ENCODE measurements around the gene ME1.

Gene ME1

DNA sequence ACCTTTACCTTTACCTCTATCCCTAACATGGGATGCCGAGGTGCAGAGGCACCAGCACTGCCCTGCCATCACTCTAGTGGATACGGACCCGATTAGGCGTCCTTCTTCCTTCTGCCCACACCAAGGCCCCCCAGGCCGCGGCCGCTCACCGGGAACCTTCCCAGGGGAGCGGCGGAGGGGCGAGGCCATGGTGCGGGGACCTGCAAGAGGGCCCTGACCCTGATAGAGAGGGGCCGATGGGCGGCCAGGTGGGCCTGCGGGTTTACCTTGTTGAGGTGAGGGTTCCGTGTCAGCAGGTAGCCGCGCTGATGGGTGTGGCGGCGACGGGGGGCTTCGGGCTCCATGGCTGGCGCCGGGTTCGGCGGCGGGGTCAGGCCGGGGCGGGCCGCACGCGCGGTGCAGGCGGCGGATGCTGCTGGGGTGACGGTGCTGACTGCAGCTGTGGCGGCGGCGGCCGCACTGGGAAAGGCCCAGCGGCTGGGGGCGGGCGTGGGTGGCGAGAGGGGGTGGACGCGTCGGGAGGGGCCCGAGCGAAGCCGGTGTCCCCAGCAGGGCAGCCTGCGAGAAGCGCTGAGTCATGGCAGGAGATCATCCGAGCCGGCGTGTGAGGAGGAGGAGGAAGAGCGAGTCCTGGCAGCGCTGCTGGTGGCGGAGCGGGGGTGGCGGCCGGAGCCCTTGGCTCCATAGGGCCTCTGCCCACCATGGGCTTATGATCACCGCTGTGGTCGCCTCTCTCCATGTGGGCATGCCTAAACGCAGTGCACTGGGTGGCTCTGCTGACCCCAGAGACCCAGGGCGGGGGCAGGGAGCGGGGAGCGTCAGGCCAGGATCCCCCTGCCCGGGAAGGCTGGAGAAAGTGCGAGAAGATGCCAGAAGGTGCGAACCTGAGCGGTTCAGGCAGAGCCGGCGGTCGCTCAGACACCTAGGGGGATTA lies at the start of gene ME1:
Gene ME1, minus strand, starts transcription at position 441 of the 934 bp plus-strand sequence. Its CDS starts 97 bp downstream, at position 344.
- Histone ChIP-seq H3K27me3 (ENCODE audit: control insufficient read depth in 1 of 2, insufficient read depth in 2 of 2, low read length in 2 of 2) (no peaks in the 10 kb centered on the region), H3K9me3 (ENCODE audit: control insufficient read depth in 1 of 2, low read length in 2 of 2) (no peaks in the 10 kb centered on the region), H3K4me3 (ENCODE audit: low read depth in 1 of 2, low read length in 2 of 2) (peak within 1 kb of the TSS; percentile 64 to 90), H3K36me3 (ENCODE audit: control insufficient read depth in 1 of 2, insufficient read depth in 2 of 2, low read length in 2 of 2) (no peaks in the 10 kb centered on the region), H3K4me1 (ENCODE audit: control insufficient read depth in 1 of 2, insufficient read depth in 2 of 2, low read length in 2 of 2) (peaks cover 10 to 13% of the 10 kb centered on the region in 2 donors), H3K27ac (ENCODE audit: low read depth, low read length) (peak within 1 kb of the TSS; percentile 82), H3K9ac (ENCODE audit: low read depth in 1 of 2, low read length in 2 of 2) (peak within 1 kb of the TSS; percentile 68 to 75)

DNA sequence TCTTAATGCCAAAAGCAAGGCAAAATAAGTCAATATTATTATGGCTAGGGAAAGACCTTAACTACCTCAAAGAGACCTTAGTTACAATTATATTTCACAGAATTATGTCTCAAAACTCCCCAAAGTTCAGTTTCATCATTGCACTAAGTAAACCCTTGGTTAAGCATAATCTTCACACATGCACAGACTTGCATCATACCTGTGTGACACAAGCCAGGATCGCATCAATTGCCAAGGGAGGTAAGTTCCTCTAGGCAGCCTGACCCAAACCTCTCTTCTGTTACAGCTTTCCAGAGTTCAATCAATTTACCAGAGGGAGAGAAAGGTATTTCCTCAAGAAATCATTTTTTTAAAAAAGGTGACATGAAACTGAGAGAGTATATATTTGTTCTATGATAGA lies 49.6 kb upstream of the ME1 start:
- peaks cover 14% of the 10 kb centered on the region in 2 donors for H3K4me1 ChIP-seq (ENCODE audit: control insufficient read depth in 1 of 2, insufficient read depth in 2 of 2, low read length in 2 of 2)
- no peak overlapping the region for H3K4me3 ChIP-seq (ENCODE audit: low read depth in 1 of 2, low read length in 2 of 2)
- H3K9me3 ChIP-seq (ENCODE audit: control insufficient read depth in 1 of 2, low read length in 2 of 2) = no peaks in the 10 kb centered on the region
- no peak overlapping the region for H3K9ac ChIP-seq (ENCODE audit: low read depth in 1 of 2, low read length in 2 of 2)
- H3K27me3 ChIP-seq (ENCODE audit: control insufficient read depth in 1 of 2, insufficient read depth in 2 of 2, low read length in 2 of 2) = no peaks in the 10 kb centered on the region
- no peaks in the 10 kb centered on the region for H3K36me3 ChIP-seq (ENCODE audit: control insufficient read depth in 1 of 2, insufficient read depth in 2 of 2, low read length in 2 of 2)
- H3K27ac ChIP-seq (ENCODE audit: low read depth, low read length) = no peak overlapping the region

DNA sequence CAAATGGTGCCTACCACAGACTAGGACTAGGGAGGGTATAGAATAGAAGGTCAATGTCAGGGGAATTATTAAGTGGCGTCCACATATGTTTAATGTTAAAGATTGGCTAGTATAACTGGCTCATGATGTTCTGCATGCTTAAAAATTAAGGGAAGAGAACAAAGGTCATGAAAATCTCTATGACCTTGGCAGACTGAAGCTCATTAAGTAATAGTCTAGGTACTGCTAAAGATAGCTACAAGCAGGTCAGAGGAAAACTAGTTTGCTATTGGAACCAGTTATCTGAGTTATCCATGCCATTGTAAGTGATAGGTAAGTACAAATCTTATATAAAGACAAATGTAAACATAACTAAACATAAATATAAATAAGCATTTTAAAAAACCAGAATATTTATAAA lies 48.5 kb upstream of the ME1 start:
- no peak overlapping the region for H3K4me3 ChIP-seq (ENCODE audit: low read depth in 1 of 2, low read length in 2 of 2)
- peaks cover 22 to 23% of the 10 kb centered on the region in 2 donors for H3K4me1 ChIP-seq (ENCODE audit: control insufficient read depth in 1 of 2, insufficient read depth in 2 of 2, low read length in 2 of 2)
- no peaks in the 10 kb centered on the region for H3K27me3 ChIP-seq (ENCODE audit: control insufficient read depth in 1 of 2, insufficient read depth in 2 of 2, low read length in 2 of 2)
- H3K9me3 ChIP-seq (ENCODE audit: control insufficient read depth in 1 of 2, low read length in 2 of 2) = no peaks in the 10 kb centered on the region
- no peak overlapping the region for H3K9ac ChIP-seq (ENCODE audit: low read depth in 1 of 2, low read length in 2 of 2)
- no peaks in the 10 kb centered on the region for H3K36me3 ChIP-seq (ENCODE audit: control insufficient read depth in 1 of 2, insufficient read depth in 2 of 2, low read length in 2 of 2)
- H3K27ac ChIP-seq (ENCODE audit: low read depth, low read length) = no peak overlapping the region

DNA sequence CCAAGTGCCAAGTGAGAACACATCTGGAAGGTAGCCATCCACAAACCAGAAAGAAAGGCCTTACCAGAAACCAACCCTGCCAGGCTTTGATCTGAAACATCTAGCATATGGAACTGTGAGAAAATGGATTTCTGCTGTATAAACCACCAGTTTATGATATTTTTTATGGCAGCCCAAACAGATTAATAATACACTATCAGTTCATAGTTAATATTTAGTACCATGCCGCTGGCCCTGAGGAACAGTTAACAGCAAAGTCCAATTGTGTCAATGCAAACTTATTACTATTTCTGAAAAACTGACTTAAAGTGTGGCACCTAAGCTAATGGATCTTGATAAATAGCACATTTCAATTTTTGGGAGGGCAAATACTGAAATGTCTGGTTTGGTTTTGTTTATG lies 46.1 kb upstream of the ME1 start:
- H3K4me1 ChIP-seq (ENCODE audit: control insufficient read depth in 1 of 2, insufficient read depth in 2 of 2, low read length in 2 of 2) = peaks cover 25 to 34% of the 10 kb centered on the region in 2 donors
- no peak overlapping the region for H3K9ac ChIP-seq (ENCODE audit: low read depth in 1 of 2, low read length in 2 of 2)

DNA sequence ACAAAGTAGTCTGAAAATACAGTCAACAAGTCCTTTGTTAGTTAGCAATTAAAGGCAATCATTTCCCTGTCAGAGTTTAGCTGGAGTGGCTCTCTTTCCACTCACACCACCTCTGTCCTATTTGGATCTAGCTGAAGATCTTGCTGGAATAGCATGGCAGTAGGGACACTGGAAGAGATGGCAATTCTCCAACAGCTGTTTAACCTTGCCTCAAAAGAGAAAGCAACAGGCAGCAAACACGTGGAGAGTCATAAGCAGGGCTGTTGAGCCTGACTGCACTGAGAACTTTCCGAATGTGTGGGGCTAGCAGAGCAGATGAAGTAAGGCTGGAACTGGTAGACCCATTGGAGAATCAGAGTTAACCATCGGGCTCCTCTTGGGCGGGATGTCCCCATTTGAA lies 43.5 kb upstream of the ME1 start:
- no peak overlapping the region for H3K27ac ChIP-seq (ENCODE audit: low read depth, low read length)
- no peaks in the 10 kb centered on the region for H3K9me3 ChIP-seq (ENCODE audit: control insufficient read depth in 1 of 2, low read length in 2 of 2)
- H3K4me3 ChIP-seq (ENCODE audit: low read depth in 1 of 2, low read length in 2 of 2) = peak overlapping the region in 1 of 2 donors; percentile 15
- no peaks in the 10 kb centered on the region for H3K27me3 ChIP-seq (ENCODE audit: control insufficient read depth in 1 of 2, insufficient read depth in 2 of 2, low read length in 2 of 2)
- no peaks in the 10 kb centered on the region for H3K36me3 ChIP-seq (ENCODE audit: control insufficient read depth in 1 of 2, insufficient read depth in 2 of 2, low read length in 2 of 2)
- H3K9ac ChIP-seq (ENCODE audit: low read depth in 1 of 2, low read length in 2 of 2) = no peak overlapping the region
- H3K4me1 ChIP-seq (ENCODE audit: control insufficient read depth in 1 of 2, insufficient read depth in 2 of 2, low read length in 2 of 2) = peaks cover 19 to 25% of the 10 kb centered on the region in 2 donors

More for the DNA sequence above, 46.1 kb upstream of the ME1 start:
- Histone ChIP-seq H3K27ac (ENCODE audit: low read depth, low read length) (no peak overlapping the region), H3K4me3 (ENCODE audit: low read depth in 1 of 2, low read length in 2 of 2) (no peak overlapping the region), H3K36me3 (ENCODE audit: control insufficient read depth in 1 of 2, insufficient read depth in 2 of 2, low read length in 2 of 2) (no peaks in the 10 kb centered on the region), H3K27me3 (ENCODE audit: control insufficient read depth in 1 of 2, insufficient read depth in 2 of 2, low read length in 2 of 2) (no peaks in the 10 kb centered on the region), H3K9me3 (ENCODE audit: control insufficient read depth in 1 of 2, low read length in 2 of 2) (no peaks in the 10 kb centered on the region)

DNA sequence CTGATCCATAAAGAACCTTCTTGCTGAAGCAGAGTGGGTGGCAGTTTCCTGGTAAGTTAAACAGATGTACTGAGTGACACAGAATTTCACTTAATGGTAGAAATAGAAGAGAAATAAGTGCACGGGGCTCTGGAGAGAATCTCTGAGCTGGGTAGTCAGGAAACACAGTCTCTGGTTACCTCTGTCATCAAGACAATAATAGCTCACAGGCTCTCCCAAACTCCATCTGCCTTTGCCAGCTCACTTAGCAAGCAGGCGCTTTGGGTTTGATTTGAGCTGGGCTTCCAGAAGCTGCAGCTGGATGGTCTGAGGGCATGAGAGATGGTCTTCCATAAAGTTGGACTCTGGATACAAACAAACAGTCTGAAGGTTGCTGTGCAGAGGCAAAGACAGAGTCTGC lies 41.9 kb upstream of the ME1 start:
- H3K27me3 ChIP-seq (ENCODE audit: control insufficient read depth in 1 of 2, insufficient read depth in 2 of 2, low read length in 2 of 2) = no peaks in the 10 kb centered on the region
- no peak overlapping the region for H3K9ac ChIP-seq (ENCODE audit: low read depth in 1 of 2, low read length in 2 of 2)
- no peak overlapping the region for H3K27ac ChIP-seq (ENCODE audit: low read depth, low read length)
- H3K4me1 ChIP-seq (ENCODE audit: control insufficient read depth in 1 of 2, insufficient read depth in 2 of 2, low read length in 2 of 2) = peaks cover 14 to 21% of the 10 kb centered on the region in 2 donors
- no peaks in the 10 kb centered on the region for H3K9me3 ChIP-seq (ENCODE audit: control insufficient read depth in 1 of 2, low read length in 2 of 2)
- H3K36me3 ChIP-seq (ENCODE audit: control insufficient read depth in 1 of 2, insufficient read depth in 2 of 2, low read length in 2 of 2) = no peaks in the 10 kb centered on the region
- H3K4me3 ChIP-seq (ENCODE audit: low read depth in 1 of 2, low read length in 2 of 2) = no peak overlapping the region

DNA sequence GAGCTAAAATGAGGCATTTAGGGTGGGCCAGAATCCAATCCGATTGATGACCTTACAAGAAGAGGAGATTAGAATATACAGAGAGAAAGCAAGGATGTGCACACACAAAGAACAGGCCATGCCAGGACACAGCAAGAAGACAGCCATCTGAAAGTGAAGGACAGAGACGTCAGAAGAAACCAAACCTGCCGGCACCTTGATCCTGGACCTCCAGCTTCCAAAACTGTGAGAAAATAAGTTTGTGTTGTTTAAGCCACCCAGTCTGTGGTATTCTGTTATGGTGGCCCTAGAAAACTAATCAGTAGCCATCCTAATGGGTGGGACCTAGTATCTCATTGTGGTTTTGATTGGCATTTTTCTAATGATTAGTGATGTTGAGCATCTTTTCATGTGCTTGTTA lies 39.7 kb upstream of the ME1 start:
- no peak overlapping the region for H3K9ac ChIP-seq (ENCODE audit: low read depth in 1 of 2, low read length in 2 of 2)
- H3K4me1 ChIP-seq (ENCODE audit: control insufficient read depth in 1 of 2, insufficient read depth in 2 of 2, low read length in 2 of 2) = peaks cover 10 to 21% of the 10 kb centered on the region in 2 donors
- H3K27me3 ChIP-seq (ENCODE audit: control insufficient read depth in 1 of 2, insufficient read depth in 2 of 2, low read length in 2 of 2) = no peaks in the 10 kb centered on the region
- no peak overlapping the region for H3K27ac ChIP-seq (ENCODE audit: low read depth, low read length)
- no peaks in the 10 kb centered on the region for H3K9me3 ChIP-seq (ENCODE audit: control insufficient read depth in 1 of 2, low read length in 2 of 2)
- no peaks in the 10 kb centered on the region for H3K36me3 ChIP-seq (ENCODE audit: control insufficient read depth in 1 of 2, insufficient read depth in 2 of 2, low read length in 2 of 2)
- no peak overlapping the region for H3K4me3 ChIP-seq (ENCODE audit: low read depth in 1 of 2, low read length in 2 of 2)

DNA sequence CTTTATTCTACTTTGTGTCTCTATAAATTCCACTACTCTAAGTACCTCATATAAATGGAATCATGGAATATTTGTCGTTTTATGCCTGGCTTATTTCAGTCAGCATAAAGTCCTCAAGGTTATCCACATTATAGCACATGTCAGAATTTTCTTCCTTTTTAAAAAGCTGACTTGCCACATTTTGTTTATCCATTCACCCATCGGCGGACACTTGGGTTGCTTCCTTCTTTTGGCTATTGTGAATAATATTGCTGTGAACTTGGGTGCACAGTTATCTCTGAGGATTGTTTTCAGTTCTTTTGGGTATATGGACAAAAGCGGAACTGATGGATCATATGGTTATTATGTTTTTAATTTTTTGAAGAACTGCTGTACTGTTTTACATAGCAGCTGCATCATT lies 39.1 kb upstream of the ME1 start:
- Histone ChIP-seq H3K27me3 (ENCODE audit: control insufficient read depth in 1 of 2, insufficient read depth in 2 of 2, low read length in 2 of 2) (no peaks in the 10 kb centered on the region), H3K27ac (ENCODE audit: low read depth, low read length) (no peak overlapping the region), H3K9me3 (ENCODE audit: control insufficient read depth in 1 of 2, low read length in 2 of 2) (no peaks in the 10 kb centered on the region), H3K4me1 (ENCODE audit: control insufficient read depth in 1 of 2, insufficient read depth in 2 of 2, low read length in 2 of 2) (peaks cover 11 to 24% of the 10 kb centered on the region in 2 donors), H3K36me3 (ENCODE audit: control insufficient read depth in 1 of 2, insufficient read depth in 2 of 2, low read length in 2 of 2) (no peaks in the 10 kb centered on the region), H3K9ac (ENCODE audit: low read depth in 1 of 2, low read length in 2 of 2) (no peak overlapping the region), H3K4me3 (ENCODE audit: low read depth in 1 of 2, low read length in 2 of 2) (no peak overlapping the region)

DNA sequence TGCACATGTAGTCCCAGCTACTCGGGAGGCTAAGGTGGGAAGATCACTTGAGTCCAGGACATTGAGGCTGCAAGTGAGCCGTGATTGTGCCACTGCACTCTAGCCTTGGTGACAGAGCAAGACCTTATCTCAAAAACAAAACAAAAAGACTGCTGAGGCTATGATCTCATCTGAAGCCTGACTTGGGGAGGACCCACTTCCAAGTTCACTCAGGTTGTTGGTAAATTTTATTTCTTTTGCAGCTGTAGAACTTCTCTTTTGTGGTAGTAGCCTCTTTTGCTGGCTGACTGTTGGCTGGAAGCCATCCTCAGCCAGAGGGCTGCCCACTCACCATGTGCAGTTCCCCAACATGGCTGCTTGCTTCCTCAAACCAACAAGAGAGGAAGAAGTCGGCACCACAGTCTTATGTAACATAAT lies 36.8 kb upstream of the ME1 start:
- no peak overlapping the region for H3K27ac ChIP-seq (ENCODE audit: low read depth, low read length)
- H3K9me3 ChIP-seq (ENCODE audit: control insufficient read depth in 1 of 2, low read length in 2 of 2) = no peaks in the 10 kb centered on the region
- H3K4me3 ChIP-seq (ENCODE audit: low read depth in 1 of 2, low read length in 2 of 2) = no peak overlapping the region
- H3K36me3 ChIP-seq (ENCODE audit: control insufficient read depth in 1 of 2, insufficient read depth in 2 of 2, low read length in 2 of 2) = no peaks in the 10 kb centered on the region
- no peak overlapping the region for H3K9ac ChIP-seq (ENCODE audit: low read depth in 1 of 2, low read length in 2 of 2)
- H3K4me1 ChIP-seq (ENCODE audit: control insufficient read depth in 1 of 2, insufficient read depth in 2 of 2, low read length in 2 of 2) = peaks cover 13 to 14% of the 10 kb centered on the region in 2 donors
- H3K27me3 ChIP-seq (ENCODE audit: control insufficient read depth in 1 of 2, insufficient read depth in 2 of 2, low read length in 2 of 2) = no peaks in the 10 kb centered on the region

DNA sequence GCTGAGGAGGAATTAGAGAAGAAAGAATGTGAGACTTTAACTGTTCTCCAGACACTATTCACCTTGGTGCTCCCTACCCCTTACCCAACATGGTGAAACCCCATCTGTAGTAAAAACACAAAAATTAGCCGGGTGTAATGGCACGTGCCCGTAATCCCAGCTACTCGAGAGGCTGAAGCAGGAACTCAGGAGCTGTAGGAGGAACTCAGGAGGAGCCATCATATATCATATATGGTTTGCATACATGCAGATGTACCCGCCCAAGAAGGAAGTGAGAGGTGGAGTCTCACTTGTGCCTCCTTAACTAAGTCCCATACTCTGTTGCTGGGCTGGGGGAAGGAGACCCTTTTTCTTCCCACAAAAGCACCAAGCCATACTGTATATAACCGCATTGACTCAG lies 35.5 kb upstream of the ME1 start:
- H3K27me3 ChIP-seq (ENCODE audit: control insufficient read depth in 1 of 2, insufficient read depth in 2 of 2, low read length in 2 of 2) = no peaks in the 10 kb centered on the region
- no peak overlapping the region for H3K27ac ChIP-seq (ENCODE audit: low read depth, low read length)
- no peaks in the 10 kb centered on the region for H3K9me3 ChIP-seq (ENCODE audit: control insufficient read depth in 1 of 2, low read length in 2 of 2)
- no peak overlapping the region for H3K4me3 ChIP-seq (ENCODE audit: low read depth in 1 of 2, low read length in 2 of 2)
- no peaks in the 10 kb centered on the region for H3K36me3 ChIP-seq (ENCODE audit: control insufficient read depth in 1 of 2, insufficient read depth in 2 of 2, low read length in 2 of 2)
- no peak overlapping the region for H3K9ac ChIP-seq (ENCODE audit: low read depth in 1 of 2, low read length in 2 of 2)
- H3K4me1 ChIP-seq (ENCODE audit: control insufficient read depth in 1 of 2, insufficient read depth in 2 of 2, low read length in 2 of 2) = peaks cover 13 to 14% of the 10 kb centered on the region in 2 donors
